HG02840 (cell line): ENCODE data around the gene RFTN1.
"Not testable (repeated sequence)": the region's sequence is repeated elsewhere in the genome, so short reads cannot be mapped to it uniquely, and the experiment has no call there.

Source experiments
- ATAC-seq: cut with Tn5 transposase; IDR thresholded peaks from one replicate; pipeline ENCODE4 v1.9.1; 2021; ENCODE audit warnings: mild to moderate bottlenecking, moderate library complexity, moderate number of reproducible peaks; ENCODE audit not compliant: unreplicated experiment, low FRiP score

Gene RFTN1

GRCh38 chr3:16317561-16317945 is 195.9 kb downstream of the RFTN1 start:
- no peak for ATAC-seq

GRCh38 chr3:16316847-16317560 is 196.5 kb downstream of the RFTN1 start:
- ATAC-seq = no peak

- ATAC-seq = no peak
Measured at GRCh38 chr3:16316396-16316795, 197.1 kb downstream of the RFTN1 start.

GRCh38 chr3:16315623-16316022 is 197.9 kb downstream of the RFTN1 start:
- ATAC-seq = no peak

- no peak for ATAC-seq
Measured at GRCh38 chr3:16313886-16314645, 199.4 kb downstream of the RFTN1 start.

- ATAC-seq = peak; percentile 50
Measured at GRCh38 chr3:16311960-16312451, 201.5 kb downstream of the RFTN1 start.

- not testable (repeated sequence) for ATAC-seq
Measured at GRCh38 chr3:16310486-16310885, 203.0 kb downstream of the RFTN1 start.

GRCh38 chr3:16309558-16309957 is 203.9 kb downstream of the RFTN1 start:
- peak; percentile 54 for ATAC-seq

GRCh38 chr3:16308727-16309126 is 204.8 kb downstream of the RFTN1 start:
- ATAC-seq = no peak

- ATAC-seq = no peak
Measured at GRCh38 chr3:16307832-16308531, 205.5 kb downstream of the RFTN1 start.

GRCh38 chr3:16305111-16305541 is 208.4 kb downstream of the RFTN1 start:
- ATAC-seq = no peak

- no peak for ATAC-seq
Measured at GRCh38 chr3:16304061-16305010, 209.2 kb downstream of the RFTN1 start.

- ATAC-seq = no peak
Measured at GRCh38 chr3:16303037-16303575, 210.4 kb downstream of the RFTN1 start.

GRCh38 chr3:16302082-16302631 is 211.3 kb downstream of the RFTN1 start:
- ATAC-seq = no peak

- no peak for ATAC-seq
Measured at GRCh38 chr3:16301507-16301906, 212.0 kb downstream of the RFTN1 start.

GRCh38 chr3:16300881-16301359 is 212.6 kb downstream of the RFTN1 start:
- peak; percentile 56 for ATAC-seq

- ATAC-seq = no peak
Measured at GRCh38 chr3:16300307-16300706, 213.2 kb downstream of the RFTN1 start.

- no peak for ATAC-seq
Measured at GRCh38 chr3:16299746-16300145, 213.8 kb downstream of the RFTN1 start.

GRCh38 chr3:16298891-16299290 is 214.6 kb downstream of the RFTN1 start:
- no peak for ATAC-seq
